ENCODE data around the gene SUCNR1.

GRCh38 chr3:151863611-151864010, 9.8 kb upstream of the SUCNR1 start:
- TF ChIP-seq, protein P1, sequence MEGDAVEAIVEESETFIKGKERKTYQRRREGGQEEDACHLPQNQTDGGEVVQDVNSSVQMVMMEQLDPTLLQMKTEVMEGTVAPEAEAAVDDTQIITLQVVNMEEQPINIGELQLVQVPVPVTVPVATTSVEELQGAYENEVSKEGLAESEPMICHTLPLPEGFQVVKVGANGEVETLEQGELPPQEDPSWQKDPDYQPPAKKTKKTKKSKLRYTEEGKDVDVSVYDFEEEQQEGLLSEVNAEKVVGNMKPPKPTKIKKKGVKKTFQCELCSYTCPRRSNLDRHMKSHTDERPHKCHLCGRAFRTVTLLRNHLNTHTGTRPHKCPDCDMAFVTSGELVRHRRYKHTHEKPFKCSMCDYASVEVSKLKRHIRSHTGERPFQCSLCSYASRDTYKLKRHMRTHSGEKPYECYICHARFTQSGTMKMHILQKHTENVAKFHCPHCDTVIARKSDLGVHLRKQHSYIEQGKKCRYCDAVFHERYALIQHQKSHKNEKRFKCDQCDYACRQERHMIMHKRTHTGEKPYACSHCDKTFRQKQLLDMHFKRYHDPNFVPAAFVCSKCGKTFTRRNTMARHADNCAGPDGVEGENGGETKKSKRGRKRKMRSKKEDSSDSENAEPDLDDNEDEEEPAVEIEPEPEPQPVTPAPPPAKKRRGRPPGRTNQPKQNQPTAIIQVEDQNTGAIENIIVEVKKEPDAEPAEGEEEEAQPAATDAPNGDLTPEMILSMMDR (IDR thresholded peaks at IDR 0.05) = no peak
- no peak for TF ChIP-seq POLR2A (IDR thresholded peaks at IDR 0.05)
